Measurements from ENCODE around the gene UNC13A.

DNA sequence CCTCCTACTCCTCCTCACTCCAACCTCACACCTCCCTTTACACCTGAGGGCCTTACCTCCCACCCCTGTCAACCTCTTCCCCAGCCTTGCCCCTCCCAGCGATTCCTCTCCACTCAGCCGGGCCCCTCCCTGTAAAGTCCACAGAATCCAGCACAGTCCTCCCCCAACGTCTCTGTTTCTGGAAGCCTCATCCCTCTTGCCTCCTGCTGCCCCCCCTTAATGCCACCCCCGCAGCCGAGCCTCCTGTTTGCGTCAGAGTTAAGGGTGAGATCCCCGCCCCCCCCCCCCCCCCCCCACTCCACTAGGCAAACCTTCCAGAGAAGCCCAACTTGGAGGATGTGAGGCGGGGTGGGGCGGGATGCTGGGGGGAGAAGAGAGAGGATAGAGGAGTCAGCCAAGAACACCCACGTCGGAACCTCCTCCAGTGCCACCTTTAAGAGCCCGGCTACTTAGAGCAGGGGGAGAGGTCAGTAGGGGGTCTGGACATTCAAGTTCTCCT, 2.1 kb downstream of the UNC13A start:
- TF ChIP-seq FOSL1 (IDR thresholded peaks at IDR 0.05; ENCODE audit: low read depth): no peak
- no peak for TF ChIP-seq EZH2 (IDR thresholded peaks at IDR 0.05)
- no peak for TF ChIP-seq CTCF (IDR thresholded peaks at IDR 0.05 in 2 of 3, conservative IDR thresholded peaks at IDR 0.05 in 1 of 3; ENCODE audit: borderline replicate concordance in 1 of 3, insufficient read depth in 1 of 3, low read depth in 2 of 3, low read length in 2 of 3)
- no peak for TF ChIP-seq POLR2A (IDR thresholded peaks at IDR 0.05; ENCODE audit: borderline replicate concordance, extremely low read depth, insufficient read depth, insufficient read length)
- no peak for TF ChIP-seq JUND (IDR thresholded peaks at IDR 0.05)
- no peak for TF ChIP-seq ELF1 (IDR thresholded peaks at IDR 0.05; ENCODE audit: borderline replicate concordance, low read depth)
- TF ChIP-seq ZNF274 (IDR thresholded peaks at IDR 0.05; ENCODE audit: low read depth, low read length): no peak
- TF ChIP-seq YY1 (IDR thresholded peaks at IDR 0.05; ENCODE audit: extremely low read depth, insufficient replicate concordance, low read depth, low read length): no peak
- no peak for TF ChIP-seq POLR2AphosphoS5 (IDR thresholded peaks at IDR 0.05; ENCODE audit: low read depth, low read length)
- TF ChIP-seq SIN3A (IDR thresholded peaks at IDR 0.05; ENCODE audit: low read depth): no peak
- TF ChIP-seq ZFX (IDR thresholded peaks at IDR 0.05): no peak

Measured in HCT116 (cell line).